Central memory CD4-positive, alpha-beta T cell (primary cell): ENCODE measurements around the gene CTIF.

ENCODE experiments used
- DNase-seq: peaks from one replicate; pipeline ENCODE4 v3.0.0; 2022

CTIF gene

GRCh38 chr18:48668466-48669179, 129.8 kb downstream of the CTIF start:
- DNase-seq: no peak

GRCh38 chr18:48669180-48669675, 130.4 kb downstream of the CTIF start:
- no peak for DNase-seq

GRCh38 chr18:48669991-48670750, 131.3 kb downstream of the CTIF start:
- no peak for DNase-seq

GRCh38 chr18:48670751-48671560, 132.1 kb downstream of the CTIF start:
- DNase-seq: no peak

- DNase-seq: no peak
These were observed 132.7 kb downstream of the CTIF start for GRCh38 chr18:48671561-48671945.

- DNase-seq: no peak
These were observed 134.0 kb downstream of the CTIF start for GRCh38 chr18:48672671-48673340.

GRCh38 chr18:48673456-48673852, 134.6 kb downstream of the CTIF start:
- no peak for DNase-seq

GRCh38 chr18:48673853-48674721, 135.3 kb downstream of the CTIF start:
- DNase-seq: no peak

GRCh38 chr18:48674758-48675351, 136.0 kb downstream of the CTIF start:
- no peak for DNase-seq

- peak; percentile 69 for DNase-seq
These were observed 136.5 kb downstream of the CTIF start for GRCh38 chr18:48675352-48675761.

GRCh38 chr18:48675912-48676311, 137.1 kb downstream of the CTIF start:
- DNase-seq: no peak

- no peak for DNase-seq
These were observed 137.5 kb downstream of the CTIF start for GRCh38 chr18:48676346-48676745.

GRCh38 chr18:48676756-48677368, 138.0 kb downstream of the CTIF start:
- DNase-seq: peak; percentile 42

GRCh38 chr18:48678237-48679115, 139.6 kb downstream of the CTIF start:
- no peak for DNase-seq

GRCh38 chr18:48679236-48679635, 140.4 kb downstream of the CTIF start:
- DNase-seq: no peak

- DNase-seq: no peak
These were observed 141.8 kb downstream of the CTIF start for GRCh38 chr18:48680339-48681250.

GRCh38 chr18:48682768-48683167, 143.9 kb downstream of the CTIF start:
- no peak for DNase-seq

- no peak for DNase-seq
These were observed 144.4 kb downstream of the CTIF start for GRCh38 chr18:48683197-48683596.

GRCh38 chr18:48683661-48684060, 144.8 kb downstream of the CTIF start:
- no peak for DNase-seq
